Cardiac fibroblast (primary cell): ENCODE data around the gene SLC35F6.

Experiments
- DNase-seq, 2 donors: peaks; one replicate each; pipeline versions ENCODE4 v3.0.0 to v3.0.0-alpha.2; 2010; ENCODE audit warnings: low read depth in 2 of 2
- H3K4me3 ChIP-seq, 2 donors: replicated peaks in 1 of 2; 1 replicate in 1 of 2; 2 replicates in 1 of 2; pipeline ENCODE4 v1.5.1; 2011; ENCODE audit warnings: low read depth in 2 of 2, low read length in 2 of 2, mild to moderate bottlenecking in 2 of 2, moderate library complexity in 1 of 2
- TF ChIP-seq, protein P1 (sequence below): IDR thresholded peaks from one replicate; pipeline ENCODE4 v1.5.1; 2011; ENCODE audit warnings: low read depth, mild to moderate bottlenecking, low read length, inconsistent platforms

The SLC35F6 gene

DNA sequence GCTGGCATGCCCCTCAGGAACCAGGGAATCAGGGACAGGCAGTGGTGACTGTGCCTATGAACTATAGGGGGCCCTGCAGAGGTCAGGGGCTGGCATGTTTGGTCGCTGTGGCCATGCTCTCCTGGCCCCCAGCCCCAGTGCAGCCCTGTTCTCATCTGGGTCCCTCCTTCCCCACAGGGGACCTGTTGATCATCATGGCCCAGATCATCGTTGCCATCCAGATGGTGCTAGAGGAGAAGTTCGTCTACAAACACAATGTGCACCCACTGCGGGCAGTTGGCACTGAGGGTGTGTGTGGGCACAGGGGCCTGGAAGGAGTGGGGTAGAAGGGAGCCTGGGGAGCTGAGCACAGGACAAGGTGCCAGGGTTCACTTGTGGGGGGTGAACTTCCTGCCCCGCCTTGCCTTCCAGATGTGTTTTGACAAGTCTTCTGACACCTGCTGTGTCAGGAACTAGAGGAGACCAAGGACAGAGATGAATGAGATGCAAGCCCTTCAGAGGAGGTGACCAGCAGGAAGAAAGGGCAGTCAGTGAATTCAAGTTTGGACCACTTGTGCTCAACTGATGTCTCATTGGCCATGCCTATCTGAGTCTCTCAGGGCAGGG, 12.2 kb downstream of the SLC35F6 start:
- H3K4me3 ChIP-seq, result no peak overlapping the region
- TF ChIP-seq, protein P1, sequence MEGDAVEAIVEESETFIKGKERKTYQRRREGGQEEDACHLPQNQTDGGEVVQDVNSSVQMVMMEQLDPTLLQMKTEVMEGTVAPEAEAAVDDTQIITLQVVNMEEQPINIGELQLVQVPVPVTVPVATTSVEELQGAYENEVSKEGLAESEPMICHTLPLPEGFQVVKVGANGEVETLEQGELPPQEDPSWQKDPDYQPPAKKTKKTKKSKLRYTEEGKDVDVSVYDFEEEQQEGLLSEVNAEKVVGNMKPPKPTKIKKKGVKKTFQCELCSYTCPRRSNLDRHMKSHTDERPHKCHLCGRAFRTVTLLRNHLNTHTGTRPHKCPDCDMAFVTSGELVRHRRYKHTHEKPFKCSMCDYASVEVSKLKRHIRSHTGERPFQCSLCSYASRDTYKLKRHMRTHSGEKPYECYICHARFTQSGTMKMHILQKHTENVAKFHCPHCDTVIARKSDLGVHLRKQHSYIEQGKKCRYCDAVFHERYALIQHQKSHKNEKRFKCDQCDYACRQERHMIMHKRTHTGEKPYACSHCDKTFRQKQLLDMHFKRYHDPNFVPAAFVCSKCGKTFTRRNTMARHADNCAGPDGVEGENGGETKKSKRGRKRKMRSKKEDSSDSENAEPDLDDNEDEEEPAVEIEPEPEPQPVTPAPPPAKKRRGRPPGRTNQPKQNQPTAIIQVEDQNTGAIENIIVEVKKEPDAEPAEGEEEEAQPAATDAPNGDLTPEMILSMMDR, result no peak
- DNase-seq, result no peak

DNA sequence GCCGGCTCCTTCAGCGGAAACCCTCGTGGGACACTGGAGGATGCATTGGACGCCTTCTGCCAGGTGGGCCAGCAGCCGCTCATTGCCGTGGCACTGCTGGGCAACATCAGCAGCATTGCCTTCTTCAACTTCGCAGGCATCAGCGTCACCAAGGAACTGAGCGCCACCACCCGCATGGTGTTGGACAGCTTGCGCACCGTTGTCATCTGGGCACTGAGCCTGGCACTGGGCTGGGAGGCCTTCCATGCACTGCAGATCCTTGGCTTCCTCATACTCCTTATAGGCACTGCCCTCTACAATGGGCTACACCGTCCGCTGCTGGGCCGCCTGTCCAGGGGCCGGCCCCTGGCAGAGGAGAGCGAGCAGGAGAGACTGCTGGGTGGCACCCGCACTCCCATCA, 14.0 kb downstream of the SLC35F6 start:
- no peak overlapping the region for H3K4me3 ChIP-seq
- TF ChIP-seq, protein P1, result no peak
- no peak for DNase-seq

DNA sequence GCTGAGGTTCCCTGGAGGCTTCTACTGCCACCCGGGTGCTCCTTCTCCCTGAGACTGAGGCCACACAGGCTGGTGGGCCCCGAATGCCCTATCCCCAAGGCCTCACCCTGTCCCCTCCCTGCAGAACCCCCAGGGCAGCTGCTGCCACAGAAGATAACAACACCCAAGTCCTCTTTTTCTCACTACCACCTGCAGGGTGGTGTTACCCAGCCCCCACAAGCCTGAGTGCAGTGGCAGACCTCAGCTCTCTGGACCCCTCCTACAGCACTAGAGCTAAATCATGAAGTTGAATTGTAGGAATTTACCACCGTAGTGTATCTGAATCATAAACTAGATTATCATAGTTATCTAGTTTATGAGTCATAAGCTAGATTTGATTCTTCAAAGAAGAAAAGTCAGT, 14.4 kb downstream of the SLC35F6 start:
- TF ChIP-seq, protein P1, result no peak
- DNase-seq, result no peak
- H3K4me3 ChIP-seq, result no peak overlapping the region

DNA sequence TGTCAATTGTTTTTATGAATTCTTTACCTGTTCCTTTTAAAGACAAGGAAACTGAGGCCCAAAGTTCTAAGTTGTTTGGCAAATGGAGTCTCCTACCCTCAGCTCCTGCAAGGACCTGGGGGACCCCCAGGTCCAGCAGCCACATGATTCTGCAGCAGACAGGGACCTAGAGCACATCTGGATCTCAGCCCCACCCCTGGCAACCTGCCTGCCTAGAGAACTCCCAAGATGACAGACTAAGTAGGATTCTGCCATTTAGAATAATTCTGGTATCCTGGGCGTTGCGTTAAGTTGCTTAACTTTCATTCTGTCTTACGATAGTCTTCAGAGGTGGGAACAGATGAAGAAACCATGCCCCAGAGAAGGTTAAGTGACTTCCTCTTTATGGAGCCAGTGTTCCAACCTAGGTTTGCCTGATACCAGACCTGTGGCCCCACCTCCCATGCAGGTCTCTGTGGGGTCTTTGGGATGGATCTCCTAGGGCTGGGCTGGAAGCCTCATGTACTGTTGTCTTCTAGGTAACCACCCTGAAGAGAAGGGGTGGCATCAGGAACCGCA, 16.2 kb downstream of the SLC35F6 start:
- no peak for DNase-seq
- no peak overlapping the region for H3K4me3 ChIP-seq
- TF ChIP-seq, protein P1, result no peak

DNA sequence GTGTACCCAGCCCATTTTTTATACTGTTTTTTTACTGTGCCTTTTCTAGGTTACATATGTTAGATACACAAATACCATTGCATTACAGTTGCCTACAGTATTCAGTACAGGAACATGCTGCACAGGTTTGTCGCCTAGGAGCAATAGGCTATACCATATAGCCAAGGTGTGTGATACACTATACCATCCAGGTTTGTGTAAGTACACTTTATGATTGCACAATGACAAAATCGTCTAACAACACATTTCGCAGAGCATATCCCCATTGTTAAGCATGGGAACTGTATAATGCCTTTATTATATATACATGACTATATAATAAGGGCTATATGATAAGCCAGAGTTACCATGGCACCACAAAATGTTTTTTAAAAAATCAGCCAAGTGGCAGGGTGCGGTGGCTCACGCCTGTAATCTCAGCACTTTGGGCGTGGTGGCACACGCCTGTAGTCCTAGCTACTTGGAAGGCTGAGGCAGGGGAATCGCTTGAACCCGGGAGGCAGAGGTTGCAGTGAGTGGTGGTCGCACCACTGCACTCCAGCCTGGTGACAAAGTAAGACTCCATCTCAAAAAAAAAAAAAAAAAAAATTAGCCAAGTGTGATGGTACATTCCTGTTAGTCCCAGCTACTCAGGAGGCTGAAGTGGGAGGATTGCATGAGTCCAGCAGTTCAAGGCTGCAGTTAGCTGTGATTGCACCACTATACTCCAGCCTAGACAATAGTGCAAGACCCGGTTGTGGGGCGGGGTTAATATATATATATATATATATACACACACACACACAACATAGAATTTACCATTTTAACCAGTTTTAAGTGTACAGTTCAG, 19.0 kb downstream of the SLC35F6 start:
- H3K4me3 ChIP-seq, result no peak overlapping the region
- DNase-seq, result no peak
- TF ChIP-seq, protein P1, result no peak

DNA sequence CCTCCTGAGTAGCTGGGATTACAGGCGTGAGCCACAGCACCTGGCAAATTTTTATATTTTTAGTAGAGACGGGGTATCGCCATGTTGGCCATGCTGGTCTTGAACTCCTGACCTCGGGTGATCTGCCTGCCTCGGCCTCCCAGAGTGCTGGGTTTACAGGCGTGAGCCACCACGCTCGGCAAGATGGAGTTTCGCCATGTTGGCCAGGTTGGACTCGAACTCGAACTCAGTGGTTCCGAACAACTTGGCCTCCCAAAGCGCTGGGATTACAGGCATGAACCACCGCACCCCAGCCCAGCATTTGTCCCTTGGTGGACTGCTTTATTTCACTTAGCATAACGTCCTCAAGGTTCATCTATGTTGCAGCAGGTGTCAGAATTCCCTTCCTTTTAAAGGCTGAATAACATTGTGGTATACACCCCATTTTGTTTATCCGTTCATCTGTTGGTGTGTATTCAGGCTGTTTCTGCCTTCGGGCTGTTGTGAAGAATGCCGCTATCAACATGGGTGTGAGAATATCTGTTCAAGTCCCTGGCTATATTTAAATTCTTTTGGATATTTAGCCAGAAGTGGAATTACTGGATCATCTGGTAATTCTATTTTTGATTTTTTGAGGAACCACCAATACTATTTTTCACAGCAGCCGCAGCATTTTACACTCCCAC, 20.6 kb downstream of the SLC35F6 start:
- TF ChIP-seq, protein P1, result no peak
- H3K4me3 ChIP-seq, result no peak overlapping the region
- no peak for DNase-seq
